Anterior cingulate cortex (tissue), 58 donors: Measurements from ENCODE around the gene MRPS34.
A peak's percentile ranks its signal among the peaks of the same experiment; 100 is the strongest.

ENCODE experiments used
- DNase-seq, 58 donors: peaks; one replicate each; lab custom pipeline; 2025; lab: John Stamatoyannopoulos, UW

Gene MRPS34

GRCh38 chr16:1782408-1783264 is 9.7 kb upstream of the MRPS34 start, which contains the start of the genes NUBP2 and SPSB3:
Gene NUBP2, plus strand, starts transcription at chr16:1782960. Its CDS starts 61 bp downstream, at chr16:1783021.
Gene SPSB3, minus strand, starts transcription at chr16:1782571. Its CDS starts 1,088 bp downstream, at chr16:1781483.
- peak; percentile 95 to 100 (median 100) for DNase-seq

GRCh38 chr16:1781758-1782407 is 8.9 kb upstream of the MRPS34 start:
- peak in 1 of 58 donors; percentile 41 for DNase-seq

- no peak for DNase-seq
Measured at GRCh38 chr16:1781254-1781653, 8.3 kb upstream of the MRPS34 start.

GRCh38 chr16:1780677-1781072 is 7.7 kb upstream of the MRPS34 start:
- DNase-seq = no peak

- DNase-seq = no peak
Measured at GRCh38 chr16:1779741-1780676, 7.1 kb upstream of the MRPS34 start.

- no peak for DNase-seq
Measured at GRCh38 chr16:1779234-1779701, 6.3 kb upstream of the MRPS34 start.

GRCh38 chr16:1778200-1779179 is 5.6 kb upstream of the MRPS34 start:
- no peak for DNase-seq

- DNase-seq = no peak
Measured at GRCh38 chr16:1777375-1778199, 4.7 kb upstream of the MRPS34 start.

GRCh38 chr16:1776991-1777374 is 4.0 kb upstream of the MRPS34 start:
- no peak for DNase-seq

GRCh38 chr16:1776672-1776955 is 3.7 kb upstream of the MRPS34 start:
- no peak for DNase-seq

GRCh38 chr16:1775846-1776671 is 3.1 kb upstream of the MRPS34 start:
- DNase-seq = no peak

- no peak for DNase-seq
Measured at GRCh38 chr16:1775006-1775845, 2.3 kb upstream of the MRPS34 start.

- DNase-seq = no peak
Measured at GRCh38 chr16:1774448-1774780, 1.5 kb upstream of the MRPS34 start.

- DNase-seq = peak in 11 of 58 donors; percentile 19 to 48 (median 40)
Measured at GRCh38 chr16:1773703-1774447, 941 bp upstream of the MRPS34 start.

- DNase-seq = peak in 7 of 58 donors; percentile 18 to 62 (median 34)
Measured at GRCh38 chr16:1772362-1772907, 499 bp downstream of the MRPS34 start, which contains the start of gene EME2. Gene EME2, plus strand, starts transcription at chr16:1772810. Its CDS starts 418 bp downstream, at chr16:1773228.
